Lung (tissue), 12 donors: ENCODE data around the gene KCNA1. TPM values are rescaled to one million over a fixed set of nuclear protein-coding genes. Genes with fewer than 3 reads are reported as not detected.

Experiments used
- ATAC-seq: fragments of 200-7000 bp; cut with Tn5 transposase; one replicate; pipeline ENCODE4 v1.9.1; 2020; ENCODE audit warnings: moderate number of reproducible peaks; ENCODE audit not compliant: insufficient read depth, low FRiP score
- DNase-seq, 3 donors: peaks; one replicate each; pipeline ENCODE4 v3.0.0-alpha.2; 2013 to 2017
- H3K27ac ChIP-seq, 2 donors: one replicate each; pipeline ENCODE4 v1.5.1; 2013; ENCODE audit warnings: mild to moderate bottlenecking in 2 of 2, moderate library complexity in 2 of 2, control low read depth in 1 of 2, inconsistent platforms in 1 of 2, low read depth in 1 of 2, low read length in 1 of 2
- H3K27me3 ChIP-seq, 3 donors: one replicate each; pipeline ENCODE4 v1.5.1; 2013; ENCODE audit warnings: low read length in 2 of 3; ENCODE audit not compliant: control insufficient read depth in 3 of 3, insufficient read depth in 3 of 3
- H3K36me3 ChIP-seq, 4 donors: one replicate each; pipeline ENCODE4 v1.5.1; 2013; ENCODE audit warnings: low read length in 4 of 4, mild to moderate bottlenecking in 1 of 4, moderate library complexity in 1 of 4; ENCODE audit not compliant: control insufficient read depth in 4 of 4, insufficient read depth in 4 of 4
- H3K4me1 ChIP-seq, 5 donors: one replicate each; pipeline ENCODE4 v1.5.1; 2013; ENCODE audit warnings: low read length in 5 of 5, mild to moderate bottlenecking in 2 of 5, moderate library complexity in 1 of 5; ENCODE audit not compliant: control insufficient read depth in 5 of 5, insufficient read depth in 5 of 5
- H3K4me3 ChIP-seq: one replicate; pipeline ENCODE4 v1.5.1; 2013; ENCODE audit warnings: mild to moderate bottlenecking, control low read depth, moderate library complexity
- H3K9ac ChIP-seq, 2 donors: one replicate each; pipeline ENCODE4 v1.5.1; 2013; ENCODE audit warnings: low read length in 2 of 2, control low read depth in 1 of 2; ENCODE audit not compliant: insufficient read depth in 1 of 2
- H3K9me3 ChIP-seq, 4 donors: one replicate each; pipeline ENCODE4 v1.5.1; 2013; ENCODE audit warnings: low read length in 3 of 4, mild to moderate bottlenecking in 1 of 4, moderate library complexity in 1 of 4; ENCODE audit not compliant: control insufficient read depth in 4 of 4, insufficient read depth in 3 of 4
- CTCF ChIP-seq: IDR thresholded peaks from 2 replicates; pipeline ENCODE4 v1.5.1; 2012; ENCODE audit warnings: mild to moderate bottlenecking; ENCODE audit errors: control extremely low read depth, extremely low read depth
- WGBS, 2 donors: extraction: QIAGEN DNeasy Blood & Tissue Kit; methylation state at CpG; one replicate each; pipeline ENCODE4 v1.1.7; 2013; 5-methylcytosine and 5-hydroxymethylcytosine counted together
- polyA plus RNA-seq, 2 donors: library from polyadenylated mRNA; stranded (reverse); fragments of 200-250 nt; gene quantifications; one replicate each; pipeline ENCODE4 v1.2.1, GENCODE V29; 2013
- total RNA-seq, 2 donors: library from RNA; depleted of rRNA in 1 of 2; stranded (reverse); fragments of >200 nt in 1 of 2; gene quantifications; one replicate each; pipeline ENCODE4 v1.2.1, GENCODE V29; 2014 to 2021
- donor health status: control.
- donor health status: control.
- donor health status: Bipolar disorder and iron deficiency.
- donor health status: healthy.
- donor health status: DM: yes; HTN: yes; CAD: no.

The KCNA1 gene
- total and polyA plus RNA-seq, 4 donors, result 0.07 to 0.24 (median 0.09) TPM; not detected in 1

GRCh38 chr12:4958697-4959375 is 49.1 kb downstream of the KCNA1 start:
- Histone ChIP-seq H3K4me3 (no peak overlapping the region), H3K27ac (no peak overlapping the region), H3K4me1 (no peaks in the 10 kb centered on the region), H3K27me3 (peaks cover 0 to 33% (median 13%) of the 10 kb centered on the region in 3 donors), H3K36me3 (no peaks in the 10 kb centered on the region), H3K9me3 (no peaks in the 10 kb centered on the region), H3K9ac (no peak overlapping the region)
- no peak for TF ChIP-seq CTCF
- WGBS, 2 donors, result 80 to 87% methylated on average over 6 of the region's 6 CpGs
- ATAC-seq, result no peak
- no peak for DNase-seq

- Histone ChIP-seq H3K4me1 (no peaks in the 10 kb centered on the region), H3K4me3 (no peak overlapping the region), H3K27ac (no peak overlapping the region), H3K9ac (no peak overlapping the region), H3K9me3 (no peaks in the 10 kb centered on the region), H3K36me3 (no peaks in the 10 kb centered on the region), H3K27me3 (peaks cover 0 to 31% (median 12%) of the 10 kb centered on the region in 3 donors)
- ATAC-seq, result no peak
- DNase-seq, result no peak
- WGBS, 2 donors, result 81 to 89% methylated on average over 4 of the region's 4 CpGs
- TF ChIP-seq CTCF, result no peak
These were observed 49.7 kb downstream of the KCNA1 start for GRCh38 chr12:4959381-4959780.

DNA sequence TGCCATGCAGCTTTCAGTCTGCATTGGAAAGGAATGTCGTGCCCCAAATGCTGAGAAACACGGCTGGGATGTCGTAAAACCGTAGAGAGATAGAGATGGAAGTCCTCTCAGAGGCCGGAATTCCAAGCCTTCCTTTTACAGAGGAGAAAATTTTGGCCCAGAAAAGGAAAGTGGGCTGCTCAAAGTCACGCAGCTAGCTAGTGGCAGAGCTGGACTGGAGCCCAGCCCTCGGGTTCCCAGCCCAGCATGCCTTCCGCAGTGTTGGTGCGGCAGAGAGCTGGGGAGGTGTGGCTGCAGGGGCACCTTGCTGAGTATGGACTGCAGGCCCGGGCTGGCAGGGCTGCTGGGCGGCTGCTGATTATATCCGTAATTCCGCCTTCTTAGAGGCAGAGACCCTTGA is 50.3 kb downstream of the KCNA1 start:
- H3K27me3 ChIP-seq, result peaks cover 0 to 31% (median 15%) of the 10 kb centered on the region in 3 donors
- no peak overlapping the region for H3K27ac ChIP-seq
- H3K9me3 ChIP-seq, result no peaks in the 10 kb centered on the region
- no peaks in the 10 kb centered on the region for H3K4me1 ChIP-seq
- no peak for DNase-seq
- no peak overlapping the region for H3K4me3 ChIP-seq
- no peaks in the 10 kb centered on the region for H3K36me3 ChIP-seq
- no peak overlapping the region for H3K9ac ChIP-seq
- TF ChIP-seq CTCF, result no peak
- WGBS, 2 donors, result 52 to 61% methylated on average over 13 of the region's 13 CpGs
- no peak for ATAC-seq

DNA sequence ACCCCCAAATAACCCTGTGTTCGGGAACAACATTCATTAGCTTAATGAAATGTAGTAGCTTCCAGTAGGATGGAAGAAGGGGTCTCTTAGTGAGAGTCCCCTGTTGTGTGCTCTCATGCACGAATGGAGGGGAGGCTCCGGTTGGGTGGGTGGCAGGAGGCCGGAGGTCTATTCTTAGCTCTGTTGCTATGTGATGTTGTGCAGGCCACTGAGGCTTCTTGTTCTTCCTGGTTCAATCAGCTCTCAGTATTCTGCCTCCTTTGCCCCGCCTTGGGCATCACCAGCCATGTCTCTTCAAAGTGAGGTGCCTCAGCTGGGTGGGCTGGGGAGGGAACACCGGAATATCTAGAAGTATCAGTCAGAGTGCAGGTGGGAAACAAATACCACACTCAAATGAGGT is 50.8 kb downstream of the KCNA1 start:
- ATAC-seq (no peak), DNase-seq (no peak)
- Histone ChIP-seq H3K9me3 (no peaks in the 10 kb centered on the region), H3K36me3 (no peaks in the 10 kb centered on the region), H3K27me3 (peaks cover 0 to 31% (median 16%) of the 10 kb centered on the region in 3 donors), H3K4me3 (no peak overlapping the region), H3K27ac (no peak overlapping the region), H3K9ac (no peak overlapping the region), H3K4me1 (no peaks in the 10 kb centered on the region)
- WGBS, 2 donors, result 83 to 86% methylated on average over 6 of the region's 6 CpGs
- TF ChIP-seq CTCF, result no peak
